Neural cell (in vitro differentiated cells): ENCODE data around the gene SELENOW. TPM values are rescaled to one million over a fixed set of nuclear protein-coding genes. Genes with fewer than 3 reads are reported as not detected.
"Not testable (repeated sequence)": the region's sequence is repeated elsewhere in the genome, so short reads cannot be mapped to it uniquely, and the experiment has no call there.

ENCODE experiments used
- H2AFZ ChIP-seq: fragments of 200-600, 300-800 bp; sonication (generic), shearing (Covaris generic); 2 replicates; pipeline ENCODE4 v1.6.0; 2014; ENCODE audit warnings: low read depth, mild to moderate bottlenecking, antibody characterized with exemption, low read length, moderate library complexity
- H3F3A ChIP-seq: fragments of 200-600 bp; shearing (Covaris generic); 2 replicates; pipeline ENCODE4 v1.6.1; 2016; ENCODE audit warnings: mild to moderate bottlenecking, moderate library complexity, mixed read lengths, antibody characterized with exemption, low read length; ENCODE audit not compliant: insufficient read depth, poor library complexity, severe bottlenecking
- H3K27ac ChIP-seq: fragments of 200-600, 300-800 bp; sonication (generic), shearing (Covaris generic); 2 replicates; pipeline ENCODE4 v1.5.1; 2014; ENCODE audit warnings: mild to moderate bottlenecking, low read length, moderate library complexity
- H3K27me3 ChIP-seq: fragments of 300-800, 200-600 bp; sonication (generic), shearing (Covaris generic); 2 replicates; pipeline ENCODE4 v1.6.0; 2014; ENCODE audit warnings: mild to moderate bottlenecking, low read depth, low read length, moderate library complexity; ENCODE audit not compliant: insufficient read depth
- H3K36me3 ChIP-seq: fragments of 300-800, 200-600 bp; sonication (generic), shearing (Covaris generic); 2 replicates; pipeline ENCODE4 v1.5.1; 2014; ENCODE audit warnings: mild to moderate bottlenecking, antibody characterized with exemption, low read length, moderate library complexity; ENCODE audit not compliant: insufficient read depth
- H3K4me2 ChIP-seq: fragments of 300-800, 200-600 bp; sonication (generic), shearing (Covaris generic); 2 replicates; pipeline ENCODE4 v1.6.0; 2014; ENCODE audit warnings: mild to moderate bottlenecking, low read length
- H3K4me3 ChIP-seq: fragments of 300-800, 200-600 bp; sonication (generic), shearing (Covaris generic); 2 replicates; pipeline ENCODE4 v1.5.1; 2014; ENCODE audit warnings: mild to moderate bottlenecking, low read length, moderate library complexity
- H3K79me2 ChIP-seq: fragments of 200-600 bp; shearing (Covaris generic); replicated peaks from 2 replicates; pipeline ENCODE4 v1.6.0; 2014; ENCODE audit warnings: mild to moderate bottlenecking, low read length, moderate library complexity; ENCODE audit not compliant: insufficient read depth
- H3K9ac ChIP-seq: fragments of 300-800, 200-600 bp; sonication (generic), shearing (Covaris generic); 2 replicates; pipeline ENCODE4 v1.6.1; 2016; ENCODE audit warnings: mild to moderate bottlenecking, low read length, mixed read lengths
- H3K9me2 ChIP-seq: fragments of 200-600 bp; shearing (Covaris generic); 2 replicates; pipeline ENCODE4 v1.6.1; 2016; ENCODE audit warnings: mild to moderate bottlenecking, low read length, mixed read lengths; ENCODE audit not compliant: insufficient read depth
- H3K9me3 ChIP-seq: fragments of 200-600, 300-800 bp; sonication (generic), shearing (Covaris generic); 2 replicates; pipeline ENCODE4 v1.6.1; 2016; ENCODE audit warnings: mild to moderate bottlenecking, mixed run types, low read length, moderate library complexity, mixed read lengths
- H4K20me1 ChIP-seq: fragments of 200-600 bp; shearing (Covaris generic); 2 replicates; pipeline ENCODE4 v1.6.1; 2016; ENCODE audit warnings: mild to moderate bottlenecking, mixed run types; ENCODE audit not compliant: insufficient read depth
- EP300 ChIP-seq: fragments of 450-650 bp; conservative IDR thresholded peaks from 2 replicates; pipeline ENCODE4 v1.6.1; 2014; ENCODE audit warnings: antibody characterized with exemption, mild to moderate bottlenecking, moderate library complexity; ENCODE audit not compliant: poor library complexity, severe bottlenecking
- EZH2 ChIP-seq: fragments of 200-600, 300-800 bp; shearing (Covaris generic), sonication (generic); IDR thresholded peaks from 2 replicates; pipeline ENCODE4 v1.6.1; 2014; ENCODE audit warnings: antibody characterized with exemption, low read length, borderline replicate concordance, mild to moderate bottlenecking; ENCODE audit not compliant: insufficient read depth, poor library complexity, severe bottlenecking
- MXI1 ChIP-seq: fragments of 450-650 bp; conservative IDR thresholded peaks from 2 replicates; pipeline ENCODE4 v1.6.1; 2014; ENCODE audit warnings: antibody characterized with exemption, mild to moderate bottlenecking; ENCODE audit not compliant: poor library complexity, severe bottlenecking
- POLR2AphosphoS5 ChIP-seq: IDR thresholded peaks from 2 replicates; pipeline ENCODE4 v1.6.1; 2012
- RAD21 ChIP-seq: fragments of 450-650 bp; conservative IDR thresholded peaks from 2 replicates; pipeline ENCODE4 v1.6.1; 2014; ENCODE audit warnings: antibody characterized with exemption, mild to moderate bottlenecking, moderate library complexity
- SMC3 ChIP-seq: fragments of 450-650 bp; conservative IDR thresholded peaks from 2 replicates; pipeline ENCODE4 v1.6.1; 2014; ENCODE audit warnings: antibody characterized with exemption, mild to moderate bottlenecking, moderate library complexity; ENCODE audit not compliant: poor library complexity
- TAF1 ChIP-seq: IDR thresholded peaks from 2 replicates; pipeline ENCODE4 v1.6.1; 2012; ENCODE audit warnings: low read depth
- polyA plus RNA-seq: library from polyadenylated mRNA; depleted of rRNA; stranded (reverse); fragments of >200 nt; gene quantifications from 2 replicates; pipeline ENCODE4 v1.2.3, GENCODE V29; 2014
- TF ChIP-seq, protein P1 (sequence below): IDR thresholded peaks from 2 replicates; pipeline ENCODE4 v1.6.1; 2012; ENCODE audit warnings: borderline replicate concordance
- TF ChIP-seq, protein P2 (sequence below): fragments of 450-650 bp; IDR thresholded peaks from 2 replicates; pipeline ENCODE4 v1.5.1; 2014; ENCODE audit warnings: antibody characterized with exemption, mild to moderate bottlenecking, moderate library complexity; ENCODE audit not compliant: poor library complexity, severe bottlenecking

Gene SELENOW
- polyA plus RNA-seq, 1 donor from 2014 or later, result 811 TPM

DNA sequence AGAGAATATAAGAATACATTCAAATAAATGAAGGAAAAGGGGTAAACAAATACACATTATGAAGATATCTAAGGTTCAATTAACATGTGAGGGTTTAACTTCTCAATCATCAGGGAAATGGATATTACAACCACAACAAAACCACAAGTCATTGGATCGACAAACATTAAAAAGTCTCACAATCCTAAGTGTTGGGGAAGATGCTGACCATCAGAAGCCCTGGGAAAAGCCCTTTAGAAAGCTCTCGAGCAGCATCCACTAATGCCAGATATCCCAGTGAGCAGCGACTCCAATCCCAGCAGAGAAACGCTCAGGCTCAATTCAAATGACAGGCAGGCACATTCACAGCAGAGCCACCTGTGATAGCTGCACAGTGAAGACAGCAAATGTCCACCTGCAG lies 22.8 kb downstream of the SELENOW start:
- no peak for TF ChIP-seq SMC3
- TF ChIP-seq POLR2AphosphoS5, result no peak
- TF ChIP-seq, protein P1, sequence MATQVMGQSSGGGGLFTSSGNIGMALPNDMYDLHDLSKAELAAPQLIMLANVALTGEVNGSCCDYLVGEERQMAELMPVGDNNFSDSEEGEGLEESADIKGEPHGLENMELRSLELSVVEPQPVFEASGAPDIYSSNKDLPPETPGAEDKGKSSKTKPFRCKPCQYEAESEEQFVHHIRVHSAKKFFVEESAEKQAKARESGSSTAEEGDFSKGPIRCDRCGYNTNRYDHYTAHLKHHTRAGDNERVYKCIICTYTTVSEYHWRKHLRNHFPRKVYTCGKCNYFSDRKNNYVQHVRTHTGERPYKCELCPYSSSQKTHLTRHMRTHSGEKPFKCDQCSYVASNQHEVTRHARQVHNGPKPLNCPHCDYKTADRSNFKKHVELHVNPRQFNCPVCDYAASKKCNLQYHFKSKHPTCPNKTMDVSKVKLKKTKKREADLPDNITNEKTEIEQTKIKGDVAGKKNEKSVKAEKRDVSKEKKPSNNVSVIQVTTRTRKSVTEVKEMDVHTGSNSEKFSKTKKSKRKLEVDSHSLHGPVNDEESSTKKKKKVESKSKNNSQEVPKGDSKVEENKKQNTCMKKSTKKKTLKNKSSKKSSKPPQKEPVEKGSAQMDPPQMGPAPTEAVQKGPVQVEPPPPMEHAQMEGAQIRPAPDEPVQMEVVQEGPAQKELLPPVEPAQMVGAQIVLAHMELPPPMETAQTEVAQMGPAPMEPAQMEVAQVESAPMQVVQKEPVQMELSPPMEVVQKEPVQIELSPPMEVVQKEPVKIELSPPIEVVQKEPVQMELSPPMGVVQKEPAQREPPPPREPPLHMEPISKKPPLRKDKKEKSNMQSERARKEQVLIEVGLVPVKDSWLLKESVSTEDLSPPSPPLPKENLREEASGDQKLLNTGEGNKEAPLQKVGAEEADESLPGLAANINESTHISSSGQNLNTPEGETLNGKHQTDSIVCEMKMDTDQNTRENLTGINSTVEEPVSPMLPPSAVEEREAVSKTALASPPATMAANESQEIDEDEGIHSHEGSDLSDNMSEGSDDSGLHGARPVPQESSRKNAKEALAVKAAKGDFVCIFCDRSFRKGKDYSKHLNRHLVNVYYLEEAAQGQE, result no peak
- TF ChIP-seq RAD21, result no peak
- no peaks in the 10 kb centered on the region for H3K9me2 ChIP-seq
- no peak overlapping the region for H3K27ac ChIP-seq
- H3K4me3 ChIP-seq, result no peak overlapping the region
- no peaks in the 10 kb centered on the region for H3K9me3 ChIP-seq
- H4K20me1 ChIP-seq, result no peaks in the 10 kb centered on the region
- no peaks in the 10 kb centered on the region for H3K79me2 ChIP-seq
- no peak overlapping the region for H3K9ac ChIP-seq
- no peak overlapping the region for H2AFZ ChIP-seq
- H3K27me3 ChIP-seq, result no peaks in the 10 kb centered on the region
- H3F3A ChIP-seq, result no peaks in the 10 kb centered on the region
- H3K36me3 ChIP-seq, result no peaks in the 10 kb centered on the region
- no peak overlapping the region for H3K4me2 ChIP-seq

DNA sequence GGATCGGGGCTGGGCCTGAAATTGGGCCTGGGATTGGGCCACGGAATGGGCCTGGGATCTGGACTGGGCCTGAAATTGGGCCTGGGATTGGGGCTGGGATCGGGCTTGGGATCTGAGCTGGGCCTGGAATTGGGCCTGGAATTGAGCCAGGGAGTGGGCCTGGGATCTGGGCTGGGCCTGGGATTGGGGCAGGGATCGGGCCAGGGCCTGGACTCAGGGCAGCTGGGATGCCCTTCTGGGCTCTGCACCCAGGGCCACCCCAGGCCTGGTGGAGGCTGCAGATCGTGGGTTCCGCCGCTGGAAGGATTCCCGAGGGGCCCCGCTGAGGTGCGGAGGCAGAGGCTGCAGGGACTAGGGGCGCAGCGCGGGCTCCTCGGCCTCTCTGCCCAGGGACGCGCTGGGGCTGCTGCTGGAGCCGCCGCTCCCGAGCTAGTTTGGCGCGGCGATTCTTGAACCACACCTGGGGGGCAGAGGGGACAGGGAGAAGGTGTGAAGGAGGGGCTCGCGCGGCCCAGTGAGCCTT lies 24.1 kb downstream of the SELENOW start:
- no peaks in the 10 kb centered on the region for H3K27me3 ChIP-seq
- no peaks in the 10 kb centered on the region for H3K9me3 ChIP-seq
- H3K9me2 ChIP-seq, result no peaks in the 10 kb centered on the region
- H2AFZ ChIP-seq, result no peak overlapping the region
- H4K20me1 ChIP-seq, result no peaks in the 10 kb centered on the region
- H3K27ac ChIP-seq, result no peak overlapping the region
- TF ChIP-seq, protein P2, sequence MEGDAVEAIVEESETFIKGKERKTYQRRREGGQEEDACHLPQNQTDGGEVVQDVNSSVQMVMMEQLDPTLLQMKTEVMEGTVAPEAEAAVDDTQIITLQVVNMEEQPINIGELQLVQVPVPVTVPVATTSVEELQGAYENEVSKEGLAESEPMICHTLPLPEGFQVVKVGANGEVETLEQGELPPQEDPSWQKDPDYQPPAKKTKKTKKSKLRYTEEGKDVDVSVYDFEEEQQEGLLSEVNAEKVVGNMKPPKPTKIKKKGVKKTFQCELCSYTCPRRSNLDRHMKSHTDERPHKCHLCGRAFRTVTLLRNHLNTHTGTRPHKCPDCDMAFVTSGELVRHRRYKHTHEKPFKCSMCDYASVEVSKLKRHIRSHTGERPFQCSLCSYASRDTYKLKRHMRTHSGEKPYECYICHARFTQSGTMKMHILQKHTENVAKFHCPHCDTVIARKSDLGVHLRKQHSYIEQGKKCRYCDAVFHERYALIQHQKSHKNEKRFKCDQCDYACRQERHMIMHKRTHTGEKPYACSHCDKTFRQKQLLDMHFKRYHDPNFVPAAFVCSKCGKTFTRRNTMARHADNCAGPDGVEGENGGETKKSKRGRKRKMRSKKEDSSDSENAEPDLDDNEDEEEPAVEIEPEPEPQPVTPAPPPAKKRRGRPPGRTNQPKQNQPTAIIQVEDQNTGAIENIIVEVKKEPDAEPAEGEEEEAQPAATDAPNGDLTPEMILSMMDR, result no peak
- TF ChIP-seq RAD21 (no peak), MXI1 (no peak), SMC3 (no peak), EZH2 (no peak), EP300 (no peak), TAF1 (no peak)
- no peaks in the 10 kb centered on the region for H3F3A ChIP-seq
- no peaks in the 10 kb centered on the region for H3K79me2 ChIP-seq
- H3K9ac ChIP-seq, result no peak overlapping the region
- no peaks in the 10 kb centered on the region for H3K36me3 ChIP-seq
- no peak overlapping the region for H3K4me2 ChIP-seq
- no peak overlapping the region for H3K4me3 ChIP-seq

GRCh38 chr19:47803148-47803547 lies 24.6 kb downstream of the SELENOW start:
- H3K27ac ChIP-seq, H3K36me3 ChIP-seq, H4K20me1 ChIP-seq, H3F3A ChIP-seq, H3K9ac ChIP-seq, H3K4me3 ChIP-seq, H3K27me3 ChIP-seq, H3K9me2 ChIP-seq, H3K9me3 ChIP-seq, H2AFZ ChIP-seq, H3K4me2 ChIP-seq, H3K79me2 ChIP-seq: not testable (repeated sequence)

GRCh38 chr19:47803671-47804070 lies 25.2 kb downstream of the SELENOW start:
- not testable (repeated sequence) for H4K20me1 ChIP-seq, H2AFZ ChIP-seq, H3K9me3 ChIP-seq, H3K9me2 ChIP-seq, H3K36me3 ChIP-seq, H3K9ac ChIP-seq, H3K79me2 ChIP-seq, H3K27me3 ChIP-seq, H3K27ac ChIP-seq, H3K4me3 ChIP-seq, H3K4me2 ChIP-seq, H3F3A ChIP-seq

DNA sequence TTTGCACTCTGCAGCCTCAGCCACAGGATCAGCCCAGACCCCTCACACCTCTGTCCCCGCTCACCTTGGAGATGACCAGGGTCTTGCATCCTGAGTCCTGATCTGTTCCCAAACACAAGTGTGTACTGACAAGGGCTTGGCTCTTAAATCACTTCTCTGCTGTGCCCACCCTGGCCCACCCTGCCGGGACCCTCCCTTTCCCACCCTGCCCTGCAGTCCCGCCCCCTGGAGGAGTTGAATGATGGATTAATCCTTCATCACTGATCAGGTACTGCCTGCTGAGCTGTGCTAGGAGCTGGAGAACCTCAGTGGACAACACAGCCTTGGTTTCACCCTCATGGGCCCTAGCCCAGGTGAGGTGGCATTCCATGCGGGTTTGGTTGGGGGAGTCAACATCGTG lies 25.9 kb downstream of the SELENOW start, which contains the start of gene TPRX1:
TSS of gene TPRX1 (minus strand) at position 101 of the 400 bp plus-strand sequence. CDS start at position 89, 12 bp downstream.
- not testable (repeated sequence) for H3K36me3 ChIP-seq, H3K9me3 ChIP-seq, H3K27me3 ChIP-seq, H3K27ac ChIP-seq, H3K9ac ChIP-seq, H2AFZ ChIP-seq, H4K20me1 ChIP-seq, H3F3A ChIP-seq, H3K79me2 ChIP-seq, H3K9me2 ChIP-seq, H3K4me3 ChIP-seq, H3K4me2 ChIP-seq
